GM12878 (cell line): Measurements from ENCODE around the gene ZNF547. TPM values are rescaled to one million over a fixed set of nuclear protein-coding genes. Genes with fewer than 3 reads are reported as not detected.

Experiments used
- ATAC-seq: fragments of 200-7000 bp; cut with Tn5 transposase; 3 replicates; pipeline ENCODE4 v1.9.1; 2020; ENCODE audit warnings: mild to moderate bottlenecking, moderate library complexity
- BruUV-seq: library from RNA; stranded (reverse); fragments of 400-500 nt; replicated peaks from 2 replicates; lab custom pipeline; 2021; lab: Mats Ljungman, UMichigan
- CTCF ChIA-PET: fragments of 300-600 bp; sonication (Branson Sonifier 250); formaldehyde crosslinking; extraction: SDS; loops from one replicate; lab custom pipeline; 2021; ENCODE audit warnings: inconsistent platforms; lab: Yijun Ruan, JAX
- POLR2A ChIA-PET: fragments of 350-600 bp; formaldehyde crosslinking; extraction: SDS; loops from one replicate; lab custom pipeline; 2021; ENCODE audit warnings: inconsistent platforms; lab: Charles Lee
- RAD21 ChIA-PET: fragments of 300-600 bp; sonication (Branson Sonifier 250); formaldehyde crosslinking; loops from one replicate; lab custom pipeline; 2023; ENCODE audit warnings: antibody characterized with exemption; ENCODE audit not compliant: unreplicated experiment; lab: Charles Lee
- SMC1A ChIA-PET: fragments of 300-600 bp; sonication (Branson Sonifier 250); formaldehyde crosslinking; loops from one replicate; lab custom pipeline; 2023; ENCODE audit not compliant: unreplicated experiment, uncharacterized antibody; lab: Charles Lee
- DNase-seq: peaks from one replicate; pipeline ENCODE4 v3.0.0-alpha.2; 2011; ENCODE audit warnings: low read depth, low spot score
- FAIRE-seq: peaks from 3 replicates; lab custom pipeline; 2011; peaks lifted over from hg19 to GRCh38; lab: Jason Lieb, UNC
- H2AFZ ChIP-seq: 2 replicates; pipeline ENCODE4 v1.6.0; 2011; ENCODE audit warnings: low read depth, low read length, control low read depth; ENCODE audit not compliant: control insufficient read depth
- H3K27ac ChIP-seq: 2 replicates; pipeline ENCODE4 v1.5.1; 2011; ENCODE audit warnings: control low read depth; ENCODE audit not compliant: control insufficient read depth, insufficient read depth
- H3K27me3 ChIP-seq, 2 experiments: replicated peaks in 1 of 2; 2 replicates each; pipeline versions ENCODE4 v1.6.0 to v1.6.1; 2011; ENCODE audit warnings: low read length in 1 of 2; ENCODE audit not compliant: control insufficient read depth in 2 of 2, insufficient read depth in 2 of 2
- H3K36me3 ChIP-seq, 2 experiments: 2 replicates each; pipeline ENCODE4 v1.5.1; 2011; ENCODE audit warnings: low read length in 1 of 2; ENCODE audit not compliant: control insufficient read depth in 2 of 2, insufficient read depth in 2 of 2
- H3K4me1 ChIP-seq: 2 replicates; pipeline ENCODE4 v1.6.1; 2011; ENCODE audit warnings: mild to moderate bottlenecking, low read length, moderate library complexity, mixed read lengths; ENCODE audit not compliant: control insufficient read depth, insufficient read depth
- H3K4me2 ChIP-seq: 2 replicates; pipeline ENCODE4 v1.6.0; 2011; ENCODE audit warnings: control low read depth; ENCODE audit not compliant: control insufficient read depth, insufficient read depth
- H3K4me3 ChIP-seq: fragments of 200-600 bp; sonication (generic); 2 replicates; pipeline ENCODE4 v1.5.1; 2016
- H3K79me2 ChIP-seq: 2 replicates; pipeline ENCODE4 v1.6.0; 2011; ENCODE audit warnings: low read length; ENCODE audit not compliant: control insufficient read depth, insufficient read depth
- H3K9ac ChIP-seq: 2 replicates; pipeline ENCODE4 v1.8.0; 2011; ENCODE audit warnings: low read length, control low read depth, mixed read lengths; ENCODE audit not compliant: control insufficient read depth, insufficient read depth
- H3K9me3 ChIP-seq: replicated peaks from 3 replicates; pipeline ENCODE4 v1.5.1; 2011; ENCODE audit warnings: mild to moderate bottlenecking, low read length; ENCODE audit not compliant: control insufficient read depth, insufficient read depth
- H4K20me1 ChIP-seq: 2 replicates; pipeline ENCODE4 v1.6.0; 2011; ENCODE audit not compliant: control insufficient read depth, insufficient read depth
- ASH2L ChIP-seq: fragments of 300-600, 200-600 bp; sonication (generic); IDR thresholded peaks from 2 replicates; pipeline ENCODE4 v1.6.1; 2017; ENCODE audit warnings: low read depth, mild to moderate bottlenecking, borderline replicate concordance
- BCL3 ChIP-seq: IDR thresholded peaks from 2 replicates; pipeline ENCODE4 v1.6.1; 2011; ENCODE audit warnings: borderline replicate concordance, low read depth, mild to moderate bottlenecking, moderate library complexity, low read length; ENCODE audit not compliant: insufficient read depth, poor library complexity, severe bottlenecking
- BCLAF1 ChIP-seq: fragments of 450-650 bp; IDR thresholded peaks from 2 replicates; pipeline ENCODE4 v1.6.1; 2017; ENCODE audit warnings: antibody characterized with exemption, mild to moderate bottlenecking, moderate library complexity
- ESRRA ChIP-seq: IDR thresholded peaks from 2 replicates; pipeline ENCODE4 v1.6.1; 2012; ENCODE audit warnings: mild to moderate bottlenecking, low read length, improper control_type of control experiment
- IRF4 ChIP-seq: IDR thresholded peaks from 2 replicates; pipeline ENCODE4 v1.6.1; 2011; ENCODE audit warnings: low read depth, low read length
- RAD51 ChIP-seq: fragments of 450-650 bp; IDR thresholded peaks from 2 replicates; pipeline ENCODE4 v1.6.1; 2016; ENCODE audit warnings: moderate library complexity, mild to moderate bottlenecking, inconsistent platforms
- SMC3 ChIP-seq: IDR thresholded peaks from 2 replicates; pipeline ENCODE4 v1.6.1; 2011; ENCODE audit warnings: low read length, improper control_type of control experiment, borderline replicate concordance
- STAT3 ChIP-seq: IDR thresholded peaks from 2 replicates; pipeline ENCODE4 v1.6.1; 2011; ENCODE audit warnings: low read depth, low read length, improper control_type of control experiment
- TAF1 ChIP-seq: IDR thresholded peaks from 2 replicates; pipeline ENCODE4 v1.6.1; 2011; ENCODE audit warnings: mild to moderate bottlenecking, low read depth, low read length, borderline replicate concordance
- TCF7 ChIP-seq: IDR thresholded peaks from 2 replicates; pipeline ENCODE4 v1.6.1; 2014; ENCODE audit warnings: antibody characterized with exemption, borderline replicate concordance
- YY1 ChIP-seq: IDR thresholded peaks from 2 replicates; pipeline ENCODE4 v1.6.1; 2011; ENCODE audit warnings: low read depth, mild to moderate bottlenecking, low read length
- WGBS: methylation state at CpG from one replicate; pipeline ENCODE4 v1.1.6; 2016; ENCODE audit warnings: low lambda C conversion rate; ENCODE audit not compliant: insufficient replicate concordance, insufficient coverage; ENCODE audit errors: missing lambda C conversion rate; 5-methylcytosine and 5-hydroxymethylcytosine counted together
- in situ Hi-C: fragments of 300-500 bp; cut with MboI; formaldehyde crosslinking; loops from 9 replicates; pipeline ENCODE4 v1.14.3; 2018; ENCODE audit warnings: mixed read lengths
- intact Hi-C: fragments of 100-400 bp; cut with micrococcal nuclease; formaldehyde crosslinking; loops from one replicate; pipeline ENCODE4 v1.14.2; 2022; ENCODE audit not compliant: unreplicated experiment
- polyA plus RNA-seq, 11 experiments: library from polyadenylated mRNA; depleted of rRNA in 4 of 11; unstranded in 6 of 11; stranded (reverse) in 5 of 11; fragments of >200 nt; fragmentation: Nextera tagmentation in 4 of 11; fragmentation: Illumina TruSeq in 1 of 11; extraction: Ambion mirVana in 4 of 11; extraction: Trizol in 1 of 11; gene quantifications; 1 replicate in 1 of 11; 2 replicates in 10 of 11; pipeline versions ENCODE4 v1.2.1 to v1.2.3, GENCODE V29; 2011 to 2016; ENCODE audit warnings: inconsistent platforms in 2 of 11, missing spikeins in 2 of 11, low read depth in 1 of 11
- total RNA-seq, 4 experiments: library from RNA; depleted of rRNA in 3 of 4; stranded (reverse); fragments of >200 nt in 3 of 4; fragmentation: Illumina TruSeq in 1 of 4; extraction: Trizol in 1 of 4; gene quantifications; 2 replicates each; pipeline versions ENCODE4 v1.2.1 to v1.2.3, GENCODE V29; 2013 to 2021

Gene ZNF547
- total and polyA plus RNA-seq, 10 of the 15 experiments (the other 5 are each of a cell fraction or from before 2014, with no cell fraction given) = 2.3 to 6.0 (median 3.3) TPM

- H2AFZ ChIP-seq = no peak overlapping the region; the same call in 1 of the 2 replicates
- H3K4me3 ChIP-seq = peak overlapping the region; percentile 83
- H3K9me3 ChIP-seq = peaks cover 7% of the 10 kb centered on the region; the same call in 1 of the 3 replicates
- H3K79me2 ChIP-seq = peaks cover 21% of the 10 kb centered on the region
- no peaks in the 10 kb centered on the region for H4K20me1 ChIP-seq
- ChIA-PET CTCF (interaction anchor here (2.2 kb wide), 1 partner anchor 11 kb away, joined by 6 read pairs; the partner anchor contains the start of genes TRAPPC2B and ZNF547), SMC1A (interaction anchor here (0.7 kb wide), 1 partner anchor 65 kb away, joined by 3 read pairs; no protein-coding TSS in a partner anchor), RAD21 (no interaction called here), POLR2A (interaction anchor here (0.5 kb wide), 1 partner anchor 21 kb away, joined by 3 read pairs; no protein-coding TSS in a partner anchor)
- TF ChIP-seq YY1 (peak; percentile 24; the same call in 1 of the 2 replicates), RAD51 (no peak), TAF1 (no peak), STAT3 (no peak), ASH2L (no peak), TCF7 (no peak), IRF4 (no peak)
- ATAC-seq = peak; percentile 14
- no peaks in the 10 kb centered on the region for H3K4me1 ChIP-seq
- peak overlapping the region; percentile 57 for H3K27ac ChIP-seq
- 16% methylated on average over 7 of the region's 7 CpGs for WGBS
- no TSS peak for BruUV-seq
- intact Hi-C loops = no loop called here
- H3K4me2 ChIP-seq = peak overlapping the region; percentile 93
- H3K9ac ChIP-seq = peak overlapping the region; percentile 78
- H3K36me3 ChIP-seq = peaks cover 7 to 25% of the 10 kb centered on the region in 2 experiments
- in situ Hi-C loops = no loop called here
- no peak for DNase-seq
- H3K27me3 ChIP-seq = no peaks in the 10 kb centered on the region
- no peak for FAIRE-seq
Observed at GRCh38 chr19:57351867-57352266, 11.5 kb upstream of the ZNF547 start.

GRCh38 chr19:57355916-57356315 is 7.4 kb upstream of the ZNF547 start:
- Histone ChIP-seq H4K20me1 (no peaks in the 10 kb centered on the region), H3K4me3 (no peak overlapping the region)
- TF ChIP-seq BCL3 (no peak), ESRRA (no peak), SMC3 (no peak), BCLAF1 (no peak)
- TF ChIP-seq, all 136 proteins: peak for 0
- Histone ChIP-seq H3K27me3 (no peaks in the 10 kb centered on the region), H3K79me2 (peaks cover 21% of the 10 kb centered on the region), H3K27ac (no peak overlapping the region), H3K4me1 (no peaks in the 10 kb centered on the region), H3K9ac (no peak overlapping the region), H3K36me3 (peaks cover 10 to 33% of the 10 kb centered on the region in 2 experiments), H3K9me3 (peaks cover 14% of the 10 kb centered on the region; the same call in 1 of the 3 replicates), H3K4me2 (no peak overlapping the region), H2AFZ (no peak overlapping the region)
- DNase-seq = no peak
- ChIA-PET CTCF (no interaction called here), POLR2A (no interaction called here), RAD21 (no interaction called here), SMC1A (no interaction called here)
- intact Hi-C loops (no loop called here), in situ Hi-C loops (no loop called here)
- WGBS = 90% methylated on average over 4 of the region's 4 CpGs
- FAIRE-seq = no peak
- no peak for ATAC-seq
- BruUV-seq = no TSS peak
